Left lobe of liver (tissue), 2 donors: Measurements from ENCODE around the gene IL24. TPM values are rescaled to one million over a fixed set of nuclear protein-coding genes. Genes with fewer than 3 reads are reported as not detected.

ENCODE experiments used
- ATAC-seq: fragments of 200-7000 bp; cut with Tn5 transposase; one replicate; pipeline ENCODE4 v1.9.1; 2020; ENCODE audit warnings: mild to moderate bottlenecking, moderate library complexity
- DNase-seq: peaks from one replicate; pipeline ENCODE4 v3.0.0-alpha.2; 2020; ENCODE audit warnings: low spot score
- total RNA-seq: library from RNA; stranded (reverse); gene quantifications from one replicate; pipeline ENCODE4 v1.2.1, GENCODE V29; 2021
- donor health status: DM: no; HTN: no; CAD: no; lungs with moderate emphysema.
- donor health status: DM: no; HTN: yes; CAD: no.

Gene IL24
- total RNA-seq, 1 donor from 2014 or later: not detected

DNA sequence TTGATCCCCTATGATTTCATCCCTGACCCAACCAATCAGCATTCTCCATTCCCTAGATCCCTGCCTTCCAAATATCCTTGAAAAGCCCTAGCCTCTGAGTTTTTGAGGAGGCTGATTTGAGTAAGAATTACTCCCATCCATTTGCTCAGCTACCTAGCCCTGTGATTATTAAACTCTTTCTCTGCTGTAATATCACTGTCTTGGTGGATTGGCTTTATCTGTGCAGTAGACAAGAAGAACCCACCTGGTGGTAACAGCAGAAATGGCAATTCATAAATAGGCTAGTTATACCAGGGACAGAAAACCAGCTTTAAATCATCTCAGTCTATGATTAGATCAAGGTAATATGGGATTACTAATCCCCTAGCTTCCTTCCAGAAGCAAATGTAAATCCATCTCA, 18.8 kb upstream of the IL24 start:
- ATAC-seq (no peak), DNase-seq (no peak)

DNA sequence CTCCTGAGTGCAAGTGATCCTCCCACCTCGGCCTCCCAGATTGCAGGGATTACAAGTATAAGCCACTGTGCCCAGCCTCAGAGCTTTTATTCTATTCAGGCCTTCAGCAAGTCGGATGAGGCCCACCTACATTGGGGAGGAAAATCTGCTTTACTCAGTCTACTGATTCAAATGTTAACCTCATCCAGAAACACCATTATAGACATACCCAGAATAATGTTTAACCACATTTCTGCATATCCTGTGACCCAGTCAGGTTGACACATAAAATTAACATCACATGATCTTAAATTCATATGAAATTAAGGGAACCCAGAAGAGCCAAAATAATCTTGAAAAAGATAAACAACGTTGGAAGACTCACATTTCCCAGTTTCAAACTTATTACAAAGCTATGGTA, 16.9 kb upstream of the IL24 start:
- ATAC-seq (no peak), DNase-seq (no peak)

DNA sequence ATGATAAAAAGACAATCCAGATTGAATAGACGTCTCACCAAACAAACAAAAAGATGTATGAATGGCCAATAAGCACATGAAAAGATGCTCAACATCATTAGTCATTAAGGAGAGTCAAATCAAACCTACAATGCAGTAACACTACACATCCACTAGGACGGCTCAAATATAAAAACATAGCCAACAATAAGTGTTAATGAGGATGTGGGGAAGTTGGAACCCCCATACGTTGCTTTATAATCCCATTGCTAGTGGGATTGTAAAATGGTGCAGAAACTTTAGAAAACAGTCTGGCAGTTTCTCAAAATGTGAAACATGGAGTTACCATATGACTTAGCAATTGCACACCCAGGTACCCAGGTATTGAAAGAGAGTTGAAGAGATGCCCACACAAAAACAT, 14.7 kb upstream of the IL24 start:
- ATAC-seq (no peak), DNase-seq (no peak)

DNA sequence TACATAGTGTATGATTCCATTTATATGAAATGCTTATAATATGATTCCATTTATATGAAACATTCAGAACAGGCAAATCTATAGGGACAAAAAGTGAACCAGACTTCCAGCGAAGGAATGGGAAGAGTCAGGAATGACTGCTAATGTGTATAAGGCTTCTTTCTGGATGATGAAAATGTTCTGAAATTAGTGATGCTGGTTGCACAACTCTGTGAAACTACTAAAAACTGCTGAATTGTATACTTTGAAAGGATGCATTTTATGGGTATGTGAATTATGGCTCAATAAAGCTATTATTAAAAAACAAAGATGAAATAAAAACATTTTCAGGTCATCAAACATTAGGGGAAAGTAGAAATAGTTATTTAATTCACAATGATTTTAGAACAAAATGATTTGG, 14.1 kb upstream of the IL24 start:
- ATAC-seq: no peak

DNA sequence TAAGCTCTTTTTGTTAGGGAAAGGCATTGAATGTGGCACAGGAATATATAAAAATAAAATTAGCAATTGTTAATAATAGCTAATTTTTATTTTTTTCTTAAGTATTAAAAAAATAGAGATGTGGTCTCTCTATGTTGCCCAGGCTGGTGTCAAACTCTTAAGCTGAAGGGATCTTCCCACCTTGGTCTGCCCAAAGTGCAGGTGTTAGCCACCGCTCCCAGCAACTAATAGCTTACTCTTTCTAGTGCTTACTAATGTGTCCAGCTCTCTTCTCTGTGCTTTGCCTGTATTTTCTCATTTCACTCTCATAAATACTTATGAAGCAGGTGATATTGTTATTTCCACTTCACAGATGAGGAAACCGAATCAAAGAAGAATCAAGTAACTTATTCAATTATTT, 13.4 kb upstream of the IL24 start:
- ATAC-seq (no peak), DNase-seq (no peak)

More for the DNA sequence above, 14.1 kb upstream of the IL24 start:
- no peak for DNase-seq

DNA sequence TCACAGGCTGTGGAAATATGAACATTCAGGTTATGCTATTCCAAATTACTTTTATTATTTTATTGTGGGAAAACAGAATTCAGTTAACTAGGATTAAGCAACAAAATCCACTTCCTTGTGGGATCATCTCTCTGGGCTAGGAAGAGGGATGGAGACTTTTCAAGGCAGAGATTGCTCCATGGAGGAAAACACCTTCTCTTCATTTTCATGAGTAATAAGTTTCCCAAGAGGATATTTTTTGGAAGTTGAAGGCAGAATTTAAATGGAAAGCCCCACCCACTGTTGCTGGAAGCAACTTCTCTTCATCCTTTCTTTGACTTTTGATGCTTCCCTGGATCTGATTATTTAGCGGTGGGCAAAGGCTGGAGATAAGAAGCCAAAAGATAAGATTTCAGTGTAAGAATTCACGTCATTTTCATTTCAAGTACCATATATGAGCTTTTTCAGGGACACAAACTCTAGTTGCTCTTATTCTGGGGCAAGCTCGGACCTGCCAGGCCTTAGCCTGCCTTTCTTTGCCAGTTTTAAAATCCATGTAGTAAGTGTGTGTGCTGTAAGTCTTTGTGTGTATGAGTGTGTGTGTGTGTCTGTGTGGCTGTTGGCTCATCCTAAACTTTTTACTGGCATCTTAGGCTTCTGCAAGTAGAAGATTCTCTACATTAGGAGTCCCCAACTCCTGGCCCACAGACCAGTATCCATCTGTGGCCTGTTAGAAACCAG, 11.7 kb upstream of the IL24 start:
- no peak for DNase-seq
- no peak for ATAC-seq

DNA sequence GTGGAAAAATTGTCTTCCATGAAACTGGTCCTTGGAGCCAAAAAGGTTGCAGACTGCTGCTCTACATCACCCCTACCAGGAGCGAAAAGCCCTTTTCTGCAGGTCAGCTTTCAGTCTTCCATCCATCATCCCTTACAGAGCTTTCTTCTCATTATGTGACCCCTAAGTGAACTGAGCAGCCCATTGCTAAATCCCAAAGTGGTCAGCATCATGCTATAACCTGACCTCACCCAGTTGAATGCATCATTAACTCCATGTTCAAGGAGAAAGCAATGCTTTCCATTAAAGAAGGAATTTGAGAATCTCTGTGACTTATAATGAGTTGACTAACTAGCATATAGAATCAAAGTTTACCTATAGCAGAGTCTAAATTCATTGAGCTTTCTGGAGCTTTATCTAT, 10.4 kb upstream of the IL24 start:
- no peak for ATAC-seq
- DNase-seq: no peak

DNA sequence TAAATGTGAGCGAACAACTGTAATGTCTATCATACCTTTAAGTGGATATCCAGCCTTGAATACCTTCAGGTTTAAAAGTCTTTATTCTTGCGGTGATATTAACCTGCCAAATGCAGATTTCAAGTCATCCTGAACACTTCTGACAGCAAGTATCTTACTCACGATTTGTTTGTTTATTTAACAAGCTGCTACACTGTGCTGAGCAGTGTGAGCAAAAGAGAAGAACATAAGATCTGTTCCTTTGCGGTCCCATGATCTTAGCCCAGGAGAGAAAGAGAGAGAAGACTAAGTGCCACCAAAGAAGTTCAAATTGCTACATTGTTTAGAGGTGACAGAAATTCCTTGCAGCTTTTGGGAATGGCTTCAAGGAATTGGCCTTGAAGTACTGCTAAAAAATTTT, 9.5 kb upstream of the IL24 start:
- no peak for ATAC-seq

DNA sequence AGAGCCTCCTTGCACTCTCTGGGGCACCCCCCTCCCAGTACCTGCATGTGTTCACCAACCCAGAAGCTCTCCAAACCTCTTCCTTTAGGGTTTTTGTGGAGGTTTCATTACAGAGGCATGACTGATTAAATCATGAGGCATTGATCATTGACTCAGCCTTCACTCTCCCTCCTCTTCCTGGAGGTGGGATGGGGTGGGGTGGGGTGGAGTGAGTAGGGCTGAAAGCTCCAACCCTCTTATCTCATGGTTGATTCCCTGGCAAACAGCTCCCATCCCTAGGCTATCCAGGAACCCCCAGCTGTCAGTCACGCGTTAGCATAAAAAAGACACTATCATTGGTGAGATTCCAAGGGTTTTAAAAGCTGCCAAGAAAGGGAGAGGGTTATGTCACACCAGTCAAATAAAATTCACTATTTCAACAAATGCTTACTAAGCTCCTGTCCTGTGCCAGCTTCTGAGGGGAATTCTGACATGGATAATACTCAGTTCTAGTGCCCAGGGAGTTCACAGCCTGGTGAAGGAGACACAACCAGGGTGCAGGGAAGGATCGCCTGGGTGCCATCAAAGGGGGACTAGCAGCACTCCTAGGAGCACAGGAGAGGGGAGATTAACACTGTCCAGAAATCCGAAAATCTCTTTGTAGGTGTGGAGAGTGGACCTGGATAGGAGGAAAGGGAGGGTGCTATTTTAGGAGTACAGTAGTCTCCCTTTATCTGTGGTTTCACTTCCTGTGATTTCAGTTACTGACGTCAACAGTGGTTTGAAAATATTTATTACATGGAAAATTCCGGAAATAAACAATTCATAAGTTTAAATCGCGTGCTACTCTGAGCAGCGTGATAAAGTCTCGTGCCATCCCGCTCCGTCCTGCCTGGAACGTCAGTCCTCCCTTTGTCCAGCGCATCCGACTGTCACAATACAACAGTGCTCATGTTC, 6.8 kb upstream of the IL24 start:
- peak; percentile 92 for ATAC-seq

More for the DNA sequence above, 9.5 kb upstream of the IL24 start:
- DNase-seq: no peak

DNA sequence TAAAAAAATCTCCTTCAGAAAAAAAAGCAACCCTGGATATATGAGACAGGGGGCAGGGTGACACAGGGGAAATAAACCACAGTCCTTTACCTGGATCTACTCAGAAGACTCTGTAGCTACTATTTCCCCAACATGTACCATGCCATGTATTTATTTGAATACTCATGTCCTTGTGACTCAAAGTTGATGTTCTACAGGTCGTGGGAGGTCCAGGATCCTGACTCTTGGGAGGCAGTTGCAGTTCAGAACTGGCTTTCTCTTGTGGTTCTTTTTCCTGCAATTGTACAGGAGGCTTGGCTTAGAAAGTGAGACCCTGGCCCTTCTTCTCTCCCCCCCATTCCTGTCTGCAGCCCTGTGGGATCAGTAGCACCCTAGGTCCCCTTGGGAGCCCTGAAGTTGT, 5.8 kb upstream of the IL24 start:
- no peak for ATAC-seq
- no peak for DNase-seq

More for the DNA sequence above, 6.8 kb upstream of the IL24 start:
- no peak for DNase-seq

DNA sequence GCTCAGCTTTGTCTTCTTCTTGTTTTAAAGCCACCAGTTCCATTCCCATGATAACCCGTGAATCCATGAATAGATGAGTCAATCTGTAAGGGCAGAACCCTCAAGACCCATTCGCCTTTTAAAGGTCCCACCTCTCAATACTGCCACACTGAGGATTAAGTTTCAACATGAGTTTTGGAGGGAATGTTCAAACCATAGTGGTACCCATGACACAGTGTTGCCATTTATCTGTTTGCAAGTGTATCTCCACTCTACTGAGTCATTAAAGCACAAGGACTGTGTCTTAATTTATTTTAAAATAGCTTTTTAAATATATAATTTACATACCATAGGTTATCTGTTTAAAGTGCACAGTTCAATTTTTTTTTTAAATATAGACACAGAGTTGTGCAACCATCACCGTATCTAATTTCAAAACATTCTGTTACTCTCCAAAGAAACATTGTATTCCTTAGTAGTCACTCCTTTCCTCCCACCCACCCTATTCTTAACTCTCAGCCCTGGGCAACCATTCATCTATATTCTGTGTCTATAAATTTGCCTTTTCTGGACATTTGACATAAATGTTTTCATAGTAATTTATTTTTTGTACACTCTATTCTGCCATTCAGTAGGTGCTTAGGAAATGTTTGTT, 4.8 kb upstream of the IL24 start:
- DNase-seq: no peak
- no peak for ATAC-seq

DNA sequence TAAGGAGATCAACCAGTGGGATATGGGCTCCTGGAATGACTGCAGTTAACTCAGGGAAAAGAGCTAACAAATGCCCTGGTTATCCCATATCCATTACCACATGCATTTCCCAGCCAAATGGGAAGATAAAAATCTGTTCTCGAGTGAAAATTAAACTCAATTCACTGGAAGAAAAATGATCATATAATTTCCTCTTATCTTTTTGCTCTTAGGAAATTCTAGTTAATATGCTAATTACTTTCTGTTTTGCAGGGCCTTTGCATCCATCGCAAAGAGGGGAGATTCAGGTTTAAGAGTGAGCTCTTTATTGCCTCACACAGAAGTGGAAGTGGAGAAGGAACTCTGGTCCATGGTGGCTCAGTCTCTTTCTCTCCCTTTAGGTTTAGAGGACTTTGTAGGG, 3.9 kb upstream of the IL24 start:
- ATAC-seq: no peak
- no peak for DNase-seq

DNA sequence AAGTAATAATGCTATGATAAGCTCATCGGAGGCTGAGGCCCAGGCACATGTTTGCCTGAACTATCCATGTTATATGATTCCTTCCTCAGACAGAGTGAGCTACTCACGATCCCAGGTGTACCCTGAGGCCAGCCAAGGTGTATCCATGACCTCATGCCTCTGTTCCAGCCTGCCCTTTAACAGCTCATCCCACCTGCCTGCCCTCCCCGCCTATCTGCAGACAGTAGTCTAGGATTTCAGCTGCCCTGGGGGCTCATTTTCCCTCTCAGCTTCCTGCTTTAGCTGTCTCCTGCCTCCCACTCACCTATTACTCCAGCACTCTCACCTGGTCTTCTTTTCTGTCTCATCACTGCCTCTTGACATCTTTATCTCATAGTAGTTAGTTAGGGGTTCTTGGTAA, 1.9 kb upstream of the IL24 start:
- ATAC-seq (no peak), DNase-seq (no peak)

DNA sequence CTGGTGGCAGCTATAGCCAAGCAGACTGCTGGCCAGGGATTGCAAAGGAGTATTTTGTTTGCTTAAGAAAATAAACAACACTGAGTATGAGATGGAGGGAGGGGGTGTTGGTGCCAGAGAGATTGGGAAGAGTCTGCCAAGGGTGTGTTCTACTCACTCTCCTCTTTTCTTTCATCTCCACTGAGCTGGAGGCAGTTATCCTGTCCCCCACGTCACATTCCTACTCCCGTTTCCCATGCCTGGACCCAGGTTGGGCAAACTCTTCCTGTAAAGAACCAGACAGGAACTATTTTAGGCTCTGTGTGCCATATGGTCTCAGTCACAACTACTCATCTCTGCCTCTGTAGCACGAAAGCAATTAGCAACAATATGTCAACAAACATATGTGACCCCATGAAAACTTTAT, 1.4 kb upstream of the IL24 start:
- no peak for DNase-seq
- ATAC-seq: peak; percentile 38

DNA sequence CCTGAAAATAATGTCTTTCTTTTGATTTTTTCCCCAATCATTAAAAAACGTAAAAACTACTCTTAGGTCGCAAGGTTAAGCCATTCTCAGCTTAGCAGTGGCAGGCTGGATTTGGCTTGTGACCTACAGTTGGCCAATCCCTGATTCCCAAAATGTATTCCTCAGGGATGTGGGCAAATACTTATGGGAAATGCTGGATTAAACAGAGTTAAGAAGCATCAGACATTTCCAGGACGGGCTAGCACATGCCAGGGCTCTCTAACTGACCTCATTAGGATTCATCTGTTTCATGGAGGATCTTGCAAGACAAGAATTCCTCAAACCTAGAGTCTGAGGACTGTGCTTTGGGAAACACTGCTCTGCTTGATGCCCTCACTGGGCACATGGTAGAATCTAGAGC, 982 bp upstream of the IL24 start:
- ATAC-seq (no peak), DNase-seq (no peak)

DNA sequence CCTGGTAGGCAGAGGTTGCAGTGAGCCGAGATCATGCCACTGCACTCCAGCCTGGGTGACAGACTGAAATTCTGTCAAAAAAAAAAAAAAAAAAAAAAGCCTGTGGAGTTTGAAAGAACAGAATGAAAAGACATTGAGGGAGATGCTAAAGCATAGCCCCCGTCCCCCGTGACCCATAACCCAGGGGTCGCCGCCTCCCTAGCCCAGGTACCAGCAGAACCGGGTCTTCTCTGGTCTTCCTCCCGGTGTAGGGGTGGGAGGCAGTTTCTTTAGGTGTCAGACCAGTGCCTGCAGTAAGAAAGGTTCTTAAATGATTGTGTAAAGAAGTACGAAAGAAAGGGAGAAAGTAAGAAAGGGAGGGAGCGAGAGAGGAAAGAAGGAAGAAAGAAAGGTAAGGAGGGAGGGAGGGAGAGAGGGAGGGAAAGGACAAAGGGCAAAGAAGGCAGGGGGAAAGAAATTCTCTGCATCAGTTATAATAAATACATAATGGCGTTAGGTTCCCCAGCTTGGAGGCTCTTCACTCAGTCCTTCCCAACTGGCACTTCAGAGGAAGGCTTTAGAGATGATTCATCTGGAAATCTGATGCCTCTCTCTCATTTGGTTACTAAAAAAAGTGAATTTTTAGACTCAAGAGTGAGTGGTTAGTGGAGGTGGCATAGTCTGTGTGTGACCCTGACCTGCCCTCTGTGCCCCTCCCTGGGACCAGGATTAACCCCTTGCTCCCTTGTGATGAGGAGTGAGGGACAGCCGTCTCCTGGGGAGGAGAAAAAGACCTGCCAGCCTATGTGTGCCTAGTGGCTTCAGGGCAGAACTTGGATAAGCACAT, 1.1 kb downstream of the IL24 start:
- ATAC-seq (no peak), DNase-seq (no peak)

DNA sequence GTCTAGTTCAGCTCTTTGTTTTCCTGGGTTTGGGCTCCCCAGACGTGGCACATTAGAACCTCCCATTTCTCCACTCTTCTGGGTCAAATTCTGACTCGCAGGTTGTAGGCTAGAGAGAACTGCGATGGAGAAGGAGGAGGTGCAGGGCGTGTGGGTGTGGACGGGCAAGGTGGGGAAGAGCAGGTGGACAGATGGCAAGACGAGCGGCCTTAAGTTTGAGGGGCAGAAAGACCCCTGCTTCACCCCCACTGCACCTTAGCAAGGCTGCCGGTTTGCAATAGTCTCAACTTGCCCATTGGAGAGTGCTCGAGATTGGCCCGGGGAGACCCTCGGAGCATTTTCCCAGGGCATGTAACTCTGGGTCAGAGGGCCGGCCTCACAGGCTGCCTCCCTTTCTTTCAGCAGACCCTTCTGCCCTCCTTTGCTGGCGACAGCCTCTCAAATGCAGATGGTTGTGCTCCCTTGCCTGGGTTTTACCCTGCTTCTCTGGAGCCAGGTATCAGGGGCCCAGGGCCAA, 1.7 kb downstream of the IL24 start:
- DNase-seq: no peak
- ATAC-seq: no peak

DNA sequence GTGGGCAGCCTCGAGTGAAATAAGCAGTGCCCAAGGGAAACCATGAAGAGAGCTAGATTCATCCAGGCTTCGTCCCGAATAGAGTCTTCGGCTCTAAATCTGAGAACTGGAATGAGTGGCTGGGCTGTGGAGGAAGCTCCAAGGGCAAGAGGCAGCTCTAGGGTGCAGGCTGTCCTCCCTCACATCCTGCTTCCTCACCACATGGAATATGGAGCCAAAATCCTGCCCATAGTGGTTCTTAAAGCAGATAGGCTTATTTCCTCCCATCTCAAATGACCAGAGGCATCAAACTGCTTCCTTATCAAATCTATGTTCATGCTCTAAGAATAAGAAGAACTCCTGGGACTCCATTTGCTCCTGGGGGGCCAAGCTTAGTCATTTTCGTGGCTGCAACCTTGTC, 2.5 kb downstream of the IL24 start:
- ATAC-seq: no peak
- no peak for DNase-seq

DNA sequence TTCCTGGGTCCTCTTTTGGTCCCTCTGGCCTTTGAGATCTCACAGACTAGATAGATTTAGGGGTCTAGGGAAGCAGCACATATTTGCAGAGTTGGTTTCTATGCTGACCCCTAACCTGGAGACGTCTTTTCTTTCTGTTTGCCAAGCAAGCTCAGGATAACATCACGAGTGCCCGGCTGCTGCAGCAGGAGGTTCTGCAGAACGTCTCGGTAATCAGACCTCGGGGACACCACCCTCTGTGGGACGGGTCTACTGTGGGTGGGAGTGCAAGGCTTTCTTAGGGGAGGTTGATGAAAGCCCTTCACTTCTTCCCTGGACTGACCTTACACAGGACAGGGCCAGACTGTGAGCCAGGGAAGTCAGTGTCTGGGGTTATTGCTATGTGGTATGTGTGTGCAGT, 2.9 kb downstream of the IL24 start:
- ATAC-seq (no peak), DNase-seq (no peak)

DNA sequence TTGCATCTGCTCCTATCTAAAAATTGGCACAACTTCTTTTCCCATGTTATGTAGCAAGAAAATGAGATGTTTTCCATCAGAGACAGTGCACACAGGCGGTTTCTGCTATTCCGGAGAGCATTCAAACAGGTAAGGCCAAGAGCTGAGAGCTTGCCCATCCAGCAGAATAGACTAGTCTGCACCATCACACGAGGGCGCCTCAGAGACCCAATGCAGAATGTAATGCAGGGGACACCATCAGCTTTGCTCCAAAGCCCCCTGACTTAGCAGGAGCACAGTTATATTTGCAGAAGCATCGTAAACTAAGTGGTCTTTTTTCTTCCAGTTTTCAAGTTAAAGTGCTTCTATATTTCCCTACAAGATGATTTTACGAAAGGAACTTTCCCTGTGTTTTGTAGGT, 4.7 kb downstream of the IL24 start:
- DNase-seq (no peak), ATAC-seq (no peak)

DNA sequence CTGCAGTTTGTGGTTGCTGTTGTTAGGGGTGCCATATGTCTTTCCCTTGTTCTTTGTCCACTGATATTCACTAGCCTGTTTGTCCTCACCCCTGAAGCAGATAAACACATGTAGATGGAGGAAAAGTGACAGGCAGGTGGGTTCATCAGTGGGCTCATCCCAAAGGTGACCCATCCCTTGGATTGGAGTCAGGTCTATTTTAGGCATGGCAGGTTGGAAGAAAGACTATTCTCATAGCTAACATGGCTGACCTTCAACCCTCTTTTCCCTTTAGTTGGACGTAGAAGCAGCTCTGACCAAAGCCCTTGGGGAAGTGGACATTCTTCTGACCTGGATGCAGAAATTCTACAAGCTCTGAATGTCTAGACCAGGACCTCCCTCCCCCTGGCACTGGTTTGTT, 5.5 kb downstream of the IL24 start:
- DNase-seq (no peak), ATAC-seq (no peak)
